Caco-2 (cell line): ENCODE results near the gene CCDC191. TPM values are rescaled to one million over a fixed set of nuclear protein-coding genes. Genes with fewer than 3 reads are reported as not detected.

Experiments
- BruUV-seq: library from RNA; stranded (reverse); fragments of 400-500 nt; replicated peaks from 2 replicates; lab custom pipeline; 2021; lab: Mats Ljungman, UMichigan
- CTCF ChIA-PET: fragments of 300-600 bp; sonication (Branson Sonifier 250); formaldehyde crosslinking; loops from one replicate; lab custom pipeline; 2022; ENCODE audit warnings: antibody characterized with exemption; lab: Charles Lee
- POLR2A ChIA-PET: fragments of 300-600 bp; sonication (Branson Sonifier 250); formaldehyde crosslinking; loops from one replicate; lab custom pipeline; 2022; ENCODE audit warnings: antibody characterized with exemption; lab: Charles Lee
- DNase-seq, 2 experiments: peaks; one replicate each; pipeline versions ENCODE4 v3.0.0 to v3.0.0-alpha.2; 2020 to 2022
- H3K27me3 ChIP-seq: replicated peaks from 2 replicates; pipeline ENCODE4 v1.6.0; 2011; ENCODE audit warnings: low read length; ENCODE audit not compliant: control insufficient read depth, insufficient read depth
- H3K36me3 ChIP-seq: 2 replicates; pipeline ENCODE4 v1.5.1; 2011; ENCODE audit warnings: low read length; ENCODE audit not compliant: control insufficient read depth, insufficient read depth
- H3K4me1 ChIP-seq: fragments of 250-450 bp; sonication (Bioruptor Pico); 2 replicates; pipeline ENCODE4 v1.5.1; 2020; ENCODE audit warnings: mild to moderate bottlenecking
- H3K4me3 ChIP-seq: 2 replicates; pipeline ENCODE4 v1.5.1; 2011; ENCODE audit warnings: low read depth, mild to moderate bottlenecking, control low read depth, low read length
- H3K9me3 ChIP-seq: fragments of 250-450 bp; sonication (Bioruptor Pico); 2 replicates; pipeline ENCODE4 v1.5.1; 2020; ENCODE audit warnings: mild to moderate bottlenecking, moderate library complexity
- H3K27ac Mint-ChIP-seq: one replicate; pipeline ENCODE4 v1.8.0; 2022; ENCODE audit warnings: mixed read lengths; ENCODE audit not compliant: unreplicated experiment
- H3K27me3 Mint-ChIP-seq: one replicate; pipeline ENCODE4 v1.8.0; 2022; ENCODE audit warnings: mixed read lengths; ENCODE audit not compliant: insufficient read depth, unreplicated experiment
- H3K36me3 Mint-ChIP-seq: one replicate; pipeline ENCODE4 v1.8.0; 2022; ENCODE audit warnings: mild to moderate bottlenecking, mixed read lengths; ENCODE audit not compliant: insufficient read depth, unreplicated experiment
- H3K4me1 Mint-ChIP-seq: one replicate; pipeline ENCODE4 v1.8.0; 2022; ENCODE audit warnings: low read depth, mixed read lengths; ENCODE audit not compliant: unreplicated experiment
- H3K4me3 Mint-ChIP-seq: one replicate; pipeline ENCODE4 v1.8.0; 2022; ENCODE audit warnings: mild to moderate bottlenecking, moderate library complexity, mixed read lengths; ENCODE audit not compliant: unreplicated experiment
- H3K9me3 Mint-ChIP-seq: one replicate; pipeline ENCODE4 v1.8.0; 2022; ENCODE audit warnings: mixed read lengths; ENCODE audit not compliant: unreplicated experiment
- intact Hi-C: fragments of 100-400 bp; cut with micrococcal nuclease; formaldehyde crosslinking; loops from one replicate; pipeline ENCODE4 v1.10.0; 2022; ENCODE audit not compliant: unreplicated experiment
- total RNA-seq: library from RNA; stranded (reverse); gene quantifications from 2 replicates; pipeline ENCODE4 v1.2.3, GENCODE V29; 2022
- TF ChIP-seq, protein P1 (sequence below), 2 experiments: fragments of 200-600 bp in 1 of 2; IDR thresholded peaks; 1 replicate in 1 of 2; 2 replicates in 1 of 2; pipeline versions ENCODE4 v1.5.1 to v1.8.0; 2011 to 2022; ENCODE audit warnings: antibody characterized with exemption in 1 of 2, control low read depth in 1 of 2, inconsistent platforms in 1 of 2, low read depth in 1 of 2, low read length in 1 of 2, mild to moderate bottlenecking in 1 of 2, moderate library complexity in 1 of 2; ENCODE audit not compliant: insufficient read depth in 1 of 2, severe bottlenecking in 1 of 2, unreplicated experiment in 1 of 2

CCDC191 gene
- total RNA-seq, 1 experiment from 2014 or later, result 2.2 TPM

DNA sequence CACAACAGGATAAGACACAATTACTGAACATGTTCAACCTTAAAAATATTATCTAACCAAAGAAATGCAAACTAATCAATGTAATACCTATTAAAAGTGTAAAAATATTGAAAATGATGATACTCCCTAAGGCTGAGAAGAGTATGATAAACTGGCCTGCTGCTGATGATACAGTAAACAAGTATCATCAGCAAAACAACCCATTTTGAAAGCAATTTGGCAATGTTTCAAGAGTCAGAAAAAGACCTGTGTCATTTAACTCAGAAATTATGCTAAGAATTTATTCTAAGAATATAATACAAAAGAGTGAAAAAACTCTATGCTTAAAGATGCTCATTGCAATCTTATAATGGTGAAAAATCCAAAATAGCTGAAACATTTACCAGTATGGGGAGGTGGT, 22.1 kb downstream of the CCDC191 start:
- H3K27me3 ChIP-seq, result no peaks in the 10 kb centered on the region
- intact Hi-C loops, result no loop called here

GRCh38 chr3:114033721-114034120, 22.6 kb downstream of the CCDC191 start:
- H3K36me3 ChIP-seq, result no peaks in the 10 kb centered on the region
- intact Hi-C loops, result no loop called here
- no peak for DNase-seq
- ChIA-PET POLR2A (no interaction called here), CTCF (no interaction called here)
- Mint-ChIP-seq H3K27ac (no peak overlapping the region), H3K4me1 (no peaks in the 10 kb centered on the region), H3K27me3 (no peaks in the 10 kb centered on the region), H3K4me3 (no peak overlapping the region), H3K36me3 (no peaks in the 10 kb centered on the region), H3K9me3 (no peaks in the 10 kb centered on the region)
- no peak overlapping the region for H3K4me3 ChIP-seq
- H3K9me3 ChIP-seq, result no peaks in the 10 kb centered on the region
- TF ChIP-seq, protein P1, sequence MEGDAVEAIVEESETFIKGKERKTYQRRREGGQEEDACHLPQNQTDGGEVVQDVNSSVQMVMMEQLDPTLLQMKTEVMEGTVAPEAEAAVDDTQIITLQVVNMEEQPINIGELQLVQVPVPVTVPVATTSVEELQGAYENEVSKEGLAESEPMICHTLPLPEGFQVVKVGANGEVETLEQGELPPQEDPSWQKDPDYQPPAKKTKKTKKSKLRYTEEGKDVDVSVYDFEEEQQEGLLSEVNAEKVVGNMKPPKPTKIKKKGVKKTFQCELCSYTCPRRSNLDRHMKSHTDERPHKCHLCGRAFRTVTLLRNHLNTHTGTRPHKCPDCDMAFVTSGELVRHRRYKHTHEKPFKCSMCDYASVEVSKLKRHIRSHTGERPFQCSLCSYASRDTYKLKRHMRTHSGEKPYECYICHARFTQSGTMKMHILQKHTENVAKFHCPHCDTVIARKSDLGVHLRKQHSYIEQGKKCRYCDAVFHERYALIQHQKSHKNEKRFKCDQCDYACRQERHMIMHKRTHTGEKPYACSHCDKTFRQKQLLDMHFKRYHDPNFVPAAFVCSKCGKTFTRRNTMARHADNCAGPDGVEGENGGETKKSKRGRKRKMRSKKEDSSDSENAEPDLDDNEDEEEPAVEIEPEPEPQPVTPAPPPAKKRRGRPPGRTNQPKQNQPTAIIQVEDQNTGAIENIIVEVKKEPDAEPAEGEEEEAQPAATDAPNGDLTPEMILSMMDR (IDR thresholded peaks at IDR 0.05; ENCODE audit: insufficient read depth in 1 of 2, low read depth in 1 of 2, low read length in 1 of 2, severe bottlenecking in 1 of 2, unreplicated experiment in 1 of 2), result no peak
- no peaks in the 10 kb centered on the region for H3K4me1 ChIP-seq
- no peaks in the 10 kb centered on the region for H3K27me3 ChIP-seq
- no TSS peak for BruUV-seq

More for the DNA sequence above, 22.1 kb downstream of the CCDC191 start:
- CTCF ChIA-PET, result no interaction called here
- POLR2A ChIA-PET, result no interaction called here
- Histone ChIP-seq H3K4me1 (no peaks in the 10 kb centered on the region), H3K36me3 (no peaks in the 10 kb centered on the region), H3K4me3 (no peak overlapping the region), H3K9me3 (no peaks in the 10 kb centered on the region)
- DNase-seq, result no peak
- H3K9me3 Mint-ChIP-seq, result no peaks in the 10 kb centered on the region
- H3K27me3 Mint-ChIP-seq, result no peaks in the 10 kb centered on the region
- no TSS peak for BruUV-seq
- no peak overlapping the region for H3K27ac Mint-ChIP-seq
- H3K4me3 Mint-ChIP-seq, result no peak overlapping the region
- no peaks in the 10 kb centered on the region for H3K36me3 Mint-ChIP-seq
- TF ChIP-seq, protein P1 (IDR thresholded peaks at IDR 0.05; ENCODE audit: insufficient read depth in 1 of 2, low read depth in 1 of 2, low read length in 1 of 2, severe bottlenecking in 1 of 2, unreplicated experiment in 1 of 2), result no peak
- no peaks in the 10 kb centered on the region for H3K4me1 Mint-ChIP-seq

DNA sequence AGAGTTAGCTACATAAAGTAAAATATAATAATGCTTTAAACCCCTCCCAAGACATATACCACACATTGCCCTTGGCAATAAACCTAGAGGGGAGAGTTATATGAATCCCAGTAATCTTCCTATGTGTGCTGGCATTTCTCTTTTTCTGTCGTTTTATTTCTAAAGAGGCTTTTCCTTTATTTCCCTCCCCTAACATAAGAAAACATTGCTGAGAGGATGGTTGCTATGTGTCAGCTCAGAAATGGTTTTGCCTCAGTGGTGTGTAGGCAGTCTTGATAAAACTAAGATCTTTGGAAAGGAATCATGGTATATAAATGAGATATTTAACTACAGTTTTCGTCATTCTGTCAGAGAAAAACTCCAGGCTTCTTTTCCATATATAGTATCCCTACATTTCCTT, 30.0 kb downstream of the CCDC191 start:
- Mint-ChIP-seq H3K9me3 (no peaks in the 10 kb centered on the region), H3K4me3 (no peak overlapping the region), H3K27ac (no peak overlapping the region), H3K27me3 (no peaks in the 10 kb centered on the region), H3K36me3 (no peaks in the 10 kb centered on the region), H3K4me1 (no peaks in the 10 kb centered on the region)
- Histone ChIP-seq H3K27me3 (no peaks in the 10 kb centered on the region), H3K9me3 (no peaks in the 10 kb centered on the region), H3K4me1 (no peaks in the 10 kb centered on the region; the same call in 1 of the 2 replicates), H3K4me3 (no peak overlapping the region), H3K36me3 (no peaks in the 10 kb centered on the region)
- ChIA-PET POLR2A (no interaction called here), CTCF (no interaction called here)
- intact Hi-C loops, result no loop called here
- DNase-seq, result no peak
- TF ChIP-seq, protein P1 (IDR thresholded peaks at IDR 0.05; ENCODE audit: insufficient read depth in 1 of 2, low read depth in 1 of 2, low read length in 1 of 2, severe bottlenecking in 1 of 2, unreplicated experiment in 1 of 2), result no peak
- no TSS peak for BruUV-seq
